Chondrocyte (in vitro differentiated cells): Measurements from ENCODE around the gene GLT1D1. TPM values are rescaled to one million over a fixed set of nuclear protein-coding genes. Genes with fewer than 3 reads are reported as not detected.

ENCODE experiments used
- DNase-seq: peaks from one replicate; pipeline ENCODE4 v3.0.0; 2021; ENCODE audit warnings: mixed read lengths, low spot score
- H3K27ac Mint-ChIP-seq: one replicate; pipeline ENCODE4 v1.8.0; 2021; ENCODE audit warnings: mild to moderate bottlenecking, moderate library complexity, mixed read lengths; ENCODE audit not compliant: unreplicated experiment
- H3K27me3 Mint-ChIP-seq: 2 replicates; pipeline ENCODE4 v1.8.0; 2021; ENCODE audit warnings: low read depth, mixed read lengths
- H3K36me3 Mint-ChIP-seq: 2 replicates; pipeline ENCODE4 v1.8.0; 2021; ENCODE audit warnings: low read depth, mixed read lengths
- H3K4me1 Mint-ChIP-seq: 2 replicates; pipeline ENCODE4 v1.8.0; 2021; ENCODE audit warnings: low read depth, mild to moderate bottlenecking, mixed read lengths
- H3K4me3 Mint-ChIP-seq: one replicate; pipeline ENCODE4 v1.8.0; 2021; ENCODE audit warnings: mild to moderate bottlenecking, moderate library complexity, mixed read lengths; ENCODE audit not compliant: unreplicated experiment
- H3K9me3 Mint-ChIP-seq: 2 replicates; pipeline ENCODE4 v1.8.0; 2021; ENCODE audit warnings: low read depth, mixed read lengths
- total RNA-seq: library from RNA; stranded (reverse); gene quantifications from 3 replicates; pipeline ENCODE4 v1.2.1, GENCODE V29; 2021
- TF ChIP-seq, protein P1 (sequence below): fragments of 200-600 bp; sonication (generic); IDR thresholded peaks from 2 replicates; pipeline ENCODE4 v1.5.0; 2021; ENCODE audit warnings: antibody characterized with exemption, mild to moderate bottlenecking, moderate library complexity

GLT1D1 gene
- total RNA-seq, 1 donor from 2014 or later = 0.22 TPM

DNA sequence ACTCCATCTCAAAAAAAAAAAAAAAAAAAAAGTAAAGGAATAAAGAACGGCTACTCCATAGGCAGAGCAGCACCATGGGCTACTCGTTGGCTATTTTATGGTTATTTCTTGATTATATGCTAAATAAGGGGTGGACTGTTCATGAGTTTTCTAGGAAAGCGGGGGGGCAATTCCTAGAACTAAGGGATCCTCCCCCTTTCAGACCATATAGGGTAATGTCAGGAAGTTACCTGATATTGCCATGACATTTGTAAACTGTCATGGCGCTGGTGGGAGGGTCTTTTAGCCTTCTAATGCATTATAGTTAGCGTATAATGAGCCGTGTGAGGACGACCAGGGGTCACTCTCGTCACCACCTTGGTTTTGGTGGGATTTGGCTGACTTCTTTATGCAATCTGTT is 142.3 kb downstream of the GLT1D1 start:
- no peaks in the 10 kb centered on the region for H3K36me3 Mint-ChIP-seq
- peaks cover 5% of the 10 kb centered on the region for H3K27me3 Mint-ChIP-seq
- peaks cover 19% of the 10 kb centered on the region for H3K9me3 Mint-ChIP-seq
- H3K27ac Mint-ChIP-seq = no peak overlapping the region
- no peaks in the 10 kb centered on the region for H3K4me1 Mint-ChIP-seq
- no peak for DNase-seq
- no peak overlapping the region for H3K4me3 Mint-ChIP-seq
- TF ChIP-seq, protein P1, sequence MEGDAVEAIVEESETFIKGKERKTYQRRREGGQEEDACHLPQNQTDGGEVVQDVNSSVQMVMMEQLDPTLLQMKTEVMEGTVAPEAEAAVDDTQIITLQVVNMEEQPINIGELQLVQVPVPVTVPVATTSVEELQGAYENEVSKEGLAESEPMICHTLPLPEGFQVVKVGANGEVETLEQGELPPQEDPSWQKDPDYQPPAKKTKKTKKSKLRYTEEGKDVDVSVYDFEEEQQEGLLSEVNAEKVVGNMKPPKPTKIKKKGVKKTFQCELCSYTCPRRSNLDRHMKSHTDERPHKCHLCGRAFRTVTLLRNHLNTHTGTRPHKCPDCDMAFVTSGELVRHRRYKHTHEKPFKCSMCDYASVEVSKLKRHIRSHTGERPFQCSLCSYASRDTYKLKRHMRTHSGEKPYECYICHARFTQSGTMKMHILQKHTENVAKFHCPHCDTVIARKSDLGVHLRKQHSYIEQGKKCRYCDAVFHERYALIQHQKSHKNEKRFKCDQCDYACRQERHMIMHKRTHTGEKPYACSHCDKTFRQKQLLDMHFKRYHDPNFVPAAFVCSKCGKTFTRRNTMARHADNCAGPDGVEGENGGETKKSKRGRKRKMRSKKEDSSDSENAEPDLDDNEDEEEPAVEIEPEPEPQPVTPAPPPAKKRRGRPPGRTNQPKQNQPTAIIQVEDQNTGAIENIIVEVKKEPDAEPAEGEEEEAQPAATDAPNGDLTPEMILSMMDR = no peak

GRCh38 chr12:129001826-129002225 is 148.5 kb downstream of the GLT1D1 start:
- Mint-ChIP-seq H3K4me1 (no peaks in the 10 kb centered on the region), H3K27me3 (peaks cover 2% of the 10 kb centered on the region), H3K36me3 (no peaks in the 10 kb centered on the region), H3K9me3 (peaks cover 28% of the 10 kb centered on the region), H3K27ac (no peak overlapping the region), H3K4me3 (no peak overlapping the region)
- DNase-seq = no peak
- TF ChIP-seq, protein P1 = no peak

DNA sequence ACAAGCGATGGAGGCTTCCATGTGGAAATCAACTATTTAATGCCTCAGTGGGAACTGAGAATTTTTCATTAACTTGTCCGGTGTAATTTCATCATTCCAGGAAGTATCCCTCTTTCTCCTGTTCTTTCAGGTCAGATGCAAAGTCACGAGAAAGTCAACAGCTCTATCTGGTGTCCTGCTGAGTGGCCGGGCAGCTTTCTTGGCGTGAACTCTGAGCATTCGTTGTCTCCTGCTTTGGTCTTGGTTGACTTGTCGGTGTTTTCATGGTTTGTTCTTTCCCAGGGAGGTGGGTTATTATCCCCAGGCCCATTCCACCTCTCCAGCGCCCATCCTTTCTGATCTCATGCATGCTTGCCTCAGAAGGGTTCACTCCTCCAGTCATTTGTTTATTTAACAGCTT is 149.1 kb downstream of the GLT1D1 start:
- Mint-ChIP-seq H3K4me1 (no peaks in the 10 kb centered on the region), H3K27ac (no peak overlapping the region), H3K9me3 (peaks cover 24% of the 10 kb centered on the region), H3K4me3 (no peak overlapping the region), H3K27me3 (no peaks in the 10 kb centered on the region), H3K36me3 (no peaks in the 10 kb centered on the region)
- DNase-seq = no peak
- TF ChIP-seq, protein P1 = no peak

GRCh38 chr12:129005416-129005815 is 152.1 kb downstream of the GLT1D1 start:
- no peak for DNase-seq
- no peak overlapping the region for H3K27ac Mint-ChIP-seq
- peaks cover 17% of the 10 kb centered on the region for H3K9me3 Mint-ChIP-seq
- H3K4me3 Mint-ChIP-seq = no peak overlapping the region
- TF ChIP-seq, protein P1 = no peak
- H3K27me3 Mint-ChIP-seq = peaks cover 2% of the 10 kb centered on the region
- H3K36me3 Mint-ChIP-seq = no peaks in the 10 kb centered on the region
- no peaks in the 10 kb centered on the region for H3K4me1 Mint-ChIP-seq

DNA sequence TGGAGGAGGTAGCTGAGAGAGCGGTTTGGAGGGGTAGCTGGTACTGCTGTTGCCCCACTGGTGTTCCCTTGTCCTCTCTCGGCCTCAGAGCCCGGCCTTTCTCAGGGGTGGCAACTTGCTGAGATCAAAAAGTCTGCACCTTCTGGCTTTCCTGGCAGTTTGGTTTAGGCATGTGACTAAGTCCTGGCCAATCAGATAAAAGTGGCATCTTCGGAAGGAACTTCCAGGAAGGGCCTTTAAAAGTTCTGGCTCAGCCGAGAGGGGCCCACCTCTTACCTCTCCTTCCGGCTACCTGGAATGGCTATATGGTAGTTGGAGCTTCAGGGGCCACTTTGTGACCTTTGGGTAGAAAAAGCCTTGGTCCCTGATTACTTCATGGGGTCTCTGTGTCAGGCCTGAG is 152.6 kb downstream of the GLT1D1 start:
- no peak for DNase-seq
- Mint-ChIP-seq H3K27me3 (peaks cover 4% of the 10 kb centered on the region), H3K4me3 (no peak overlapping the region), H3K4me1 (no peaks in the 10 kb centered on the region), H3K27ac (no peak overlapping the region), H3K36me3 (no peaks in the 10 kb centered on the region), H3K9me3 (peaks cover 14% of the 10 kb centered on the region)
- TF ChIP-seq, protein P1 = no peak
